NCI-H82 (cell line): Measurements from ENCODE around the gene SNAI3.
A peak's percentile ranks its signal among the peaks of the same experiment; 100 is the strongest.

ENCODE experiments used
- DNase-seq: peaks from one replicate; lab custom pipeline; 2025; lab: John Stamatoyannopoulos, UW

Gene SNAI3

DNA sequence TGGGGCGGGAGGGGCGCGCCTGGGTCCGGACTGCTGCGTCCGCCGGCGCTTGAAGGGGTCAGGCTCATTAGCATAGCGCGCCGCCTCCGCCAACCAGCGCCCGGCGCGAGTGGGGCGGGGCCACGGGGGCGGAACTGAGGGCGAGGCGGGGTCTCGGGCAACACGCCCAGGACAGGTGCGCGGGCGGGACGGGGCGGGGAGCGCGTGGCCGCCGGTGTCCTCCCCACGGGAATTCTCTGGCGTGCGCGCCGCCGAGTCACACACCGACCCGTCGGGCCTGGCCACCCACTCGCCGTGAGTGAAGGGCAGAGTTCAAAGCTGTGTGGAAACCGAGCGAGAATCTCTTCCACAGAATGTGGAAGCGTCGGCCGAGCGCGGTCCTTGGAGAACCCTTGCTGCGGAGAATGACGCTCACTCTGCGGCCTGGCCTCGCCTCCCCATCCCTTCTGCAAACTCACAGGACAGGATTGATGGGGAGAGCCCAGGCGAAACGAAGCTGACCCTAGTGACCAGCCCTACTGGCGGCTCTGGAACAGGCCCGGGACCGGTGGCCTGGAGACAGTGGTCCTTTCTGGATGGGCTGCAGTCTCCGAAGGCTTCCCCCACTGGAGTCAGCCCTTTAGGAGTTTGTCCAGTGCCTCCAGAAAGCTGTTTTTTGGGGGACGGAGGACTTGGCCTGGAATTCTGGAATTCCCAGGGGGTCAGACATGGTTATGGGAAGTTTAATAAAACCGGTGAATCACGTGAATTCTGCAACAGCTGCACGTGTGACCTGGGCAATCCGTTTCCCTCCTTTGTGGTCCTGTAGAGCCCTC is at the start of gene SNAI3:
Gene SNAI3, minus strand, starts transcription at position 69 of the 815 bp plus-strand sequence. CDS start 101 bp downstream, outside the sequence.
- DNase-seq, result peak; percentile 82

DNA sequence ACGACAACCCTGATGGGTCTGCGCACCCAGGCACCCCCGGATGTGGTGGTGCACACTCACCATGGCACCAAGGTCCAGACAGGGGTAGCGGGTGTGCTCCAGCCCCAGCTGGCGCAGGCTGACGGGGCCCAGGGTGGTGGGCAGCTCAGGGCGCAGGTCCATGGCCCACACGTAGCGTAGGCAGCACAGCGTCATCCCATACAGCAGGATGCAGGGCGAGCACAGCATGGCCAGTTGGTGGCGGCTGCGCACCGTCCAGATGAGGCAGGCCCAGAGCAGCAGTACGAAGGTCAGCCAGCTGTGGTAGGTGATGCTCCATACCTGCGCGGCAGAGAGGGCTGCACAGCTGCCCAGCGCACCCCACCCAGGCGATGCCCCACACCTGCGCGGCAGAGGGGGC is 49.8 kb upstream of the SNAI3 start:
- no peak for DNase-seq

DNA sequence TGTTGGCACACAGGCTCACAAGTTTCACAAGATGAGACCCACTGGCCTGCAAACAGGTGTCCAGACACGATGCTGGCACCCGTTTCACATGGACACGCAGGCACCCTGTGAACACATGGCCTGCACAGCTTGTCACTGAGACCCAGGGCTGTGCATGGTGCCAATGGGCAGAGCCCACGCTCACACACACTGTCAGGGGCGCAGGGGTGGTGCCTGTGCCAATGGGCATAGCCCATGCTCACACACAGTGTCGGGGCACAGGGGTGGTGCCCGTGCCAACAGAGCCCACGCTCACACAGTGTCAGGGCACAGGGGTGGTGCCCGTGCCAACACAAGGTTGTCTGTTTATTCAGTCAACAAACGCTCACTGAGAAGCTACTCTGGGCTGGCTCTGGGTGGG is 49.3 kb upstream of the SNAI3 start:
- no peak for DNase-seq

DNA sequence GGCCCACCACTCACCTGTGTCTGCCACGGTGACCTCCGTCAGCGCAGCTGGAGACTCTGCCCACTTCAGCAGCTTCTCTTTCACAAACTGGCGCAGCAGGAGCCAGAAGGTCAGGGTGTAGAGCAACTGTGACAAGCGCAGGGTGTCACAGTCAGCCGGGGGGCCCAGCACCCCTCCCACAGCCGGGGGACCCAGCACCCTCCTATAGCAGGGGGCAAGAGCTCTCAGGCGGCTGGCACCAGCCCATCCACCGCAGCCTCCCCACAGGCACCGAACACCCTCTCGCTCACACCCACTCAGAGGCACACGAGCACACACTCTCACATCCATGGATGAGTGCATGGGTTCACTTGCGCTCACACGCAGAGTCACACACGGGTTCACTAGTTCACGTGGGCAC is 48.8 kb upstream of the SNAI3 start:
- no peak for DNase-seq

DNA sequence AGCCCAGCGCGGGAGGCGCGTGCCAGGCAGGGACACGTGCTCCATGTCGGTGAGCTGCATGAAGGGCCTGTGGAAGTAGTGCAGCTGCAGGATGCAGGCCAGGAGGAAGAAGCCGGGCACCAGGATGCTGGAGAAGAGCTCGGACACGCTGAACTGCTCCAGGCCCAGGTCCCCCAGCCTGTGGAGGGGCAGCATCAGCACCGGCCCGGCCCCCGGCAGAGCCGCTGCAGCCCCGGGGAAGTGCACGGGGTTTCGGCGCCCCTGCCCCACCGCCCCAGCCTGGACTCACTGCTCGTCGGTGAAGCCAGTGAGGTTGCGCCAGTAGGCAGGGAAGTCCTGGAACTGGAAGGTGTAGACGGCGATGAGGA is 48.0 kb upstream of the SNAI3 start:
- DNase-seq, result no peak

DNA sequence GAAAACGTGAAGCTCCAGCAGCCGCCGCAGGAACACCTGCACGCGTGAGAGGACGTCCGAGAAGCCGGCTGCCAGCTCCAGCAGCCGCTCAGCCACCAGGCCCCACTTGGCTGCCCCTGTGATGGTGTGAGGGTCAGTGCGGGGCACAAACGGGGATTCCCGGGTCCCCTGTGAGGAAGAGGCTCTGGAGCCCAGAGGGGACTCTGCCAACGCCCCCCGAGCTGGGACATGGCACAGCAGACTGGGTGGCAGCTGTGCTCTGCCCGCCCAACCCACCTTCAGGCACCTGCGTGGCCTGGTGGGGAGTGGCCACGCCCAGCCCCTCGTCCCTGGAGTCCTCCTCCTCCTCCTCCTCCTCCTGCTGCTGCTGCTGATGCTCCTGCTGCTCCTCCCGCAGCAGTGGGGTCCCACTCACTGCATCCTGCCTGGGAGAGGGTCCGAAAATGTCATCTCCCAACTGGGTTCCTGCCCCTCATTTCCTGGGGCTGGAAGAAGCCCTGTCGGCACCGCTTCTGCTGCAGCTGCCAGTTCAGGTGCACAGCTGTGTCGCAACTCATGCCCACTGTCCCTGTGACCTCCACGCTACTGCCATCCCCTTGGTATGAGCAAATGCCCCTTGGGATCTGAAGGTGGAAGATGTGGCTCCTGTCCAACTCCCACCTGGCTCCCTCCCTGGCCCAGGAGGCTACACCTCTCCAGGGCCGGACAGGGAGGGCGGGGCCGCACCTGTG is 47.5 kb upstream of the SNAI3 start:
- no peak for DNase-seq

DNA sequence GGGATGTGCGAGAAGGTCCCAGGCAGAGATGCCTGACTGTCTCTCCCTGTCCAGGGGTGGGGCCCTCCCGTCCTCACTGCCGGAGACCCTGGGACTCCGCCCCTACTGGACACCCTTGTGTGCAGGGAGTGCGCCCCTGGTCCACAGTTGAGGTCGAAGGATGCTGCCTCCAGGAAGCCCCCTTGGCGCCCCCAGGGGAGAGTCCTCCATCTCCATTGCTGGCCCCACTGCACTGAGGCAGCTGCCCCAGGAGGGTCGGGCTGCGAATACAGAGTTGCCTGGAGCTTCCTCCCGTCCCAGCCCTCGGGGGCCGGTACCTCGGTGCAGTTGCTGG is 46.6 kb upstream of the SNAI3 start:
- no peak for DNase-seq

DNA sequence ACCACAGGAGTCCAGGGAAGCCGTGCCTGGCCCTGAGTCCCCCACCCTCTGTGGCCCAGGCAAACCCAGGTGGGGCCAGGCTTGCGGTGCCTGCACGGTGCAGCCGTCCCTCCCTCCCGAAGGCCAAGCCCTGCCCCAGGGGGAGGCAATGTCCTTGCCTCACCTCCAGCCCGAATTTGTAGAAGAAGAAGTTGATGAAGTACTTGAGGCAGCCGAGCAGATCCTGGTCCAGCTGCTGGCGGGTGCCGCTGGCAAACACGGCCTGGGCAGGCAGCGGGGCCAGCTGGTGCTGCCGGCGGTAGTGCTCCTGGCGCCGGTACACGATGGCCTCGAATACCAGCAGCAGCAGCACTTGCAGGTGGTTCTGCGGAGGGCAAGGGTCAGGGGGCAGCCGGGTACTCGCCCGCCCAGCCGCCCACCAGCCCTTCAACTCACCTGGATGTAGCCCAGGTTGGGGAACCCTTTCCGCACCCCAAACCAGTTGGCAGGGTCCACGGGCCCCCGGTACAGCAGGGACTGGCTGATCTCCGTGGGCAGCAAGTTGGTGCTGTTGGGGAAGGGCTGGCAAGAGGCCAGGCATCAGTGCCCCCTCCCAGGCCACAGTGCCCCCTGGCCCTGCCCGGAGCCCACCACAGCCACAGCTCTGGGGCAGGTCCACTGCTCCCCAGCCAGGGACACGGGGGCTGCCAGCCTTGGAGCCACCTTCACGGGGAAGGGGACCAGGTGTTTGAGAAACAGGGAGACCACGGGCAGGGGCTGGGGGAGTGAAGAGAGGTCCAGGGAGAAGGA is 46.1 kb upstream of the SNAI3 start:
- no peak for DNase-seq

DNA sequence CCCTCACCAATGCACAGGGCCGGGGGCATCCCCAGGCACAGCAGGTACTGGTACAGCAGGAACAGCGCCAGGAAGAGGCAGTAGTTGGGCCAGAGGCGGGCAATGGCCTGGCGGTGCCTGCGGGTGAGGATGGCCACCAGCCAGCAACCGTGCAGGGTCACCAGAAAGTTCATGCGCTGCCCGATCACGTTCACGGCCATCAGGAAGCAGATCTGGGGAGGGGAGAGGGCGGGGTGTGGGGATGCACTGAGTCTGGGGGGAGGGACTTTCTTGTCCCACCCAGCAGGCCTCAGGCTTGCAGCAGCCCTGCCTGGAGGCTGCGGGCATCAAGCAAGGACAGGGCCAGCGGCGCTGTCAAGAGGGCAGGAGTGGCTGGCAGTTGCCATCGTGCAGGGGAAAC is 45.4 kb upstream of the SNAI3 start:
- peak; percentile 16 for DNase-seq

DNA sequence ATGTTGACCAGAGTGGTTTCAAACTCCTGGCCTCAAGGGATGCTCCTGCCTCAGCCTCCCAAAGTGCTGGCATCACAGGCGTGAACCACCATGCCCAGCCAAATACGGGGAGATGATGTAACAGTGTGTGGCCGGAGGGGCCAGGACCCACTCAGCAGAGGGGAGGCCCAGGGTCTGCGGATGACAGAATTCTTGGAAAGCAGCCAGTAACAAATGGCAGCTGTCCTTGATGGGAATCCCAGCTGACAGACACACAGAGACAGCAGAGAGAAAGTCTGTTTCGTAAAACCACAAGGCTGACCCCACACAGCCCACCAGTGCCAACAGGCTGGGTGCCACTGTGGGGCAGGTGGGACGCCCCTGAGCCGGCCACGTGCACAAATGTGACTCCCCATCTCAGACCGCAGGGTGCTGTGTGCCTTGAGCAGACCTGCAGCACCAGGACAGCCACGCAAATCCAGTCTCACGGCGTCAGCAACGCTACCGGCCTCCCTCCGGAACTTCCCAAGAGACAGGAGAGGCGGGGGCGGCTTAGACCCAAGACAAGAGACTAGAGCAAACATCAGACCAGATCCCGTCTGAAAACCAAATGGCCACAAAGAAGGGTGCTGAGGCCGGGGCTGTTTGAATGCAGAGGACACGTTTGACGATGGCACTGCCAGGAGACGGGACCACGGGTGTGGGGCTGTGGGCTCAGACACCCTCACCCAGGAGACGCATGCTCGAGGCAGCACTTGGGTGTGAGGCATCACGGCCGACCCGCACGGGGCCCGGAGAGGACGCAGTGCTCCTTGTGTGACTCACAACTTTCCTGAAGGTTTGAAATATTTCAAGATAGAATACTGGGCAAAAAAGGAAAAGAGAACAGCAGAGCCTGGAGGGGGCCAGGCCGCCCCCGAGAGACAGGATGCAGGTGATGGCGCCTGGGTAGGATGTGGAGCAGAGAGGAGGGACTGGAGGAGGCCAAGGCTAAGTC is 44.6 kb upstream of the SNAI3 start:
- no peak for DNase-seq

DNA sequence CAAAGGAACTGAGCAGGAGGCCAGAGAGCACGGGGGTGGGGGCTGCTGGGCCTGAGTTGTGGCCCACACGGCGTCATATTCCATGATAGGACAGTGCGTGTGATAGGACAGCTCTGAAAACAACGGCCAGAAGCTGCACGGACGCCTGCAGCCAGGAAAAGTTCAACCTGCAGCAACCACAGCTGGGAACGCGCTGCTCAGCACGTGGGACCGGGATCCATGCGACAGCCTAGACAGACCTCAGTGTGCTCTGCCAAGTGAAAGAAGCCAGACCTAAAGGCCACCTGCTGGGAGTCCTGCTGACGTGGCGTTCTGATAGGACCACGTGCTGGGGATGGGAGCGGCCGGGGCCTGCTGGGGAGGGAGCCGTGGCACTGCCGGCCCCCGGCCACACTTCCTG is 41.6 kb upstream of the SNAI3 start:
- DNase-seq, result no peak

DNA sequence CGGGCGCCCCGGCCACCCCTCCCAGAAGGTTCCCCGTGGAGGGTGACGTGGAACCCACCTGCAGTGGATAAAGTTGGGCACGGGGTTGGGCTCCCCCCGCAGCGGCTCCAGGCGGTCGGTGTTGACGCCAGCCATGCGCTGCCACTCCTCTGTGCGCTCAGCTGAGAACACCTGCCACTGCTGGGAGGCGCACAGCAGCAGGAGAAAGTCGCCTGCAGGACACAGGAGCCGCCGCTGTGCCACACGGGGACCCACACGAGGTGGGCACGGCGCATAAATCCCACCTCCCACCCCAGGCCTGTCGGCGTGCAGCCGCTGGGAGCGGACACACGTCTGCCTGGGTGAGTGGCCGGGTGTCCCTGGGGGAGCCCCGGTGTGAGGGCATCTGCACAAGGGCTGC is 40.7 kb upstream of the SNAI3 start:
- no peak for DNase-seq

DNA sequence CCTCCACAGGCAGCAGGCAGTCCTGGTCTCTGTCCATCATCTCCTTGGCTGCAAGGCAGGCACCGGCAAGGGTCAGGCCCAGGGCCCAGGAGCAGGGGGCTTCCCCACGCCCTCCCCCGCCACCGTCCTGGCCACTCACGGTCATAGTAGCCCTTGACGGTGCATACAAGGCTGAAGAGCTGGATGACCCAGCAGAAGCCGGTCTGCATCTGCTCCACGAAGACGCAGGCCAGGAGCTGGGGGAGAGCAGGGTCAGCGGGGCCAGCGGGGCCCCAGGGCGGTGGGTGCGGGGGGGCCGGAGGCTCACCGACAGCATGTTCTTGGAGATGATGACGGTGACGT is 40.1 kb upstream of the SNAI3 start:
- DNase-seq, result no peak

DNA sequence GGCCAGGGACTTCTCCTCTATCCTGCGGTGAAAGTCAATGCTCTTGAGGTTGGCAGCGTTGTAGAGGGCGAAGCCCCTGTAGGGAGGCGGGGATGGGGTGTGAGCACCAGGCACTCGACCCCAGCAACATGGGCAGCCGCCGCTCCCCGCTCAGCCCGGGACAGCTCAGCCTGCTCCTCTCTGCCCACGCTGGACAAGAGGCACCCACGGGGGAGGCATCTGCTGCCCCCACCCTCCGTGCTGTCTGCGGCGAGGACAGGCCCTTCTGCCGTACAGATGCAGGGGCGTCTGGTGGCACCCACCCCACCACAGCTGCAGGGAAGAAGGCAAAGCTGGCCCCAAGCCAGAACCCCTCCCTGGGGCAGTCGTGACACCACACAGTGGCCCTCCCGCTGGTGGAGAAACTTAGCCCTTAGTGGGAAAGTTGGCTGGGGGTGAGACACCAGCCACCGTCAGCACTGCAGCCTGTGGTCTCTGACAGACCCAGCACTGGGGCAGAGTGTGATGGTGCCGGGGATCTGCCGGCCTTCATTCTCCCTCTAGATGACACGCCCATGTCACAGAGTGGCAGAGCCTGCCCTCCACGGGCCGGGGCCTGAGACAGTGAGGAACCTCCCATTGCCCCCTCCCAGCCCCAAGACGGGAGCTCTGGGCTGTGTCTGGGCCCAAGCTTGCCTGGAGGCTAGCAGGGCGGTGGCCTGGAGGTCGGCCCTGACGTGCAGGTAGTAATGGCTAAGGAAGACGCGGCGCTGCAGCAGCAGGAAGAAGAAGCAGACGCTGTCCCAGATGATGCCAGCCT is 39.5 kb upstream of the SNAI3 start:
- no peak for DNase-seq

DNA sequence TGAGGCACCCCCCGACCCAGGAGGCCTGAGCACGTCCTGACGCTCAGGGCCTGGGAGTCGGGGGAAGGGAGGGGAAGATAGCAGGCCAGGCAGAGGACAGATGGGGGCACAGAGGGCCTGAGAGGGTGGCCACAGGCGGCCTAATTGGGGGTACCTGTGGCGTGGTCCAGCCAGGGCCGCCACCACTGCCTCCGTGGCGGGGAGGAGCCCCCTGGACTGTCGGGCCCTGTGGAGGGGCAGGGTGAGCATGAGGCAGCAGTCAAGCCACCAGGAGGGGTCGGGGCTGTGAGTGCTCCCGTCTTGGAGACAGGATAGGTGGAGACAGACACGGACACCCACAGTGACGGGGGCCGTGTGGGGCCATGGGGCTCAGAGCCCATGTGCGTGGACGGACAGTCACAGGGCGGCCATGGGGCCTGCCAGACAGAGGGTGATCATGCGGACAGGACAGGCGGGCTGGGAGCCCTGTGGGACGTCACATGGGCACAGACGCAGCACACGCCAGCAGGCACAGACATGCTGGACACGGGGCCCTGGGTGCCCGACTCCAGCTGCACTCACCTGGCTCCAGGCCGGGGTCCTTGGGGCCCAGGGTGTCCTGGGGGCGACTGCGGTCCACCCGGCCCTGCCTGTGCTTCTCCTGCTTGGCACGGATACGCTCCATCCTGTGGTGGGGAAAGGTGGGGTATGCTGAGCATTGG is 38.7 kb upstream of the SNAI3 start:
- no peak for DNase-seq

DNA sequence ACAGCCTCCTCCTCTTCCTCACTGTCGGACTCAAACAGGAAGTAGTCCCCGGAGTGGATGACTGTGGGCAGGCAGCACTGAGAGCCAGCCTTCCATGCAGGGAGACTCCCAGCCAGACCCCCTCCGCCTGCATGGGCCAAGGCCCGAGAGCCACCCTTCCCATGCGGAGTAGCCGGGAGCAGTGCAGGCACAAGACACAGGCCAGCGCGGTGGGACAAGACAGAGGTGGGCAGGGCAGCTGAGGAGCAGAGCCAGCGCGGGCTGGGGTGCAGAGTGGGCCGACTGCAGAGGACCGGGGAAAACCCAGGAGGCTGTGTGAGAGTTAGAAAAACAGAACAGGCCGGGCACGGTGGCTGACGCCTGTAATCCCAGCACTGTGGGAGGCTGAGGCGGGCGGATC is 37.6 kb upstream of the SNAI3 start:
- no peak for DNase-seq

DNA sequence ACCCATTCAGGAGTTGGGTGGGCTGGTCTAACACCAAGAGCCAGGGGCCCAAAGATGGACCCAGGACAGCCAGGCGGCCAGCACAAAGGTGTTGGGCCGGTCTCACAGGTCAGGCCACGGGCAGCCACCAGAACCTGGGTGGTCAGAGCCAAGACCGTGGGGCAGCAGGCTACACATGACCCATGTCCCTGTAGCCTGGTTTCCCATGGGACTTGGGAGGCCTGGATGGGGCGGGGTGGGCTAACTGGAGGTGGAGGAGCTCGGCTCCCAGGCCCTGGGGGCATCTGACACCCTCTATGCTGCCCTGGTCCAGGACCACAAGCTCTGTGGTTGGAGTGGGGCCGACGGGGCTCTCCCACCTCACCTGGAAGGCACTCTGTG is 37.2 kb upstream of the SNAI3 start:
- no peak for DNase-seq

DNA sequence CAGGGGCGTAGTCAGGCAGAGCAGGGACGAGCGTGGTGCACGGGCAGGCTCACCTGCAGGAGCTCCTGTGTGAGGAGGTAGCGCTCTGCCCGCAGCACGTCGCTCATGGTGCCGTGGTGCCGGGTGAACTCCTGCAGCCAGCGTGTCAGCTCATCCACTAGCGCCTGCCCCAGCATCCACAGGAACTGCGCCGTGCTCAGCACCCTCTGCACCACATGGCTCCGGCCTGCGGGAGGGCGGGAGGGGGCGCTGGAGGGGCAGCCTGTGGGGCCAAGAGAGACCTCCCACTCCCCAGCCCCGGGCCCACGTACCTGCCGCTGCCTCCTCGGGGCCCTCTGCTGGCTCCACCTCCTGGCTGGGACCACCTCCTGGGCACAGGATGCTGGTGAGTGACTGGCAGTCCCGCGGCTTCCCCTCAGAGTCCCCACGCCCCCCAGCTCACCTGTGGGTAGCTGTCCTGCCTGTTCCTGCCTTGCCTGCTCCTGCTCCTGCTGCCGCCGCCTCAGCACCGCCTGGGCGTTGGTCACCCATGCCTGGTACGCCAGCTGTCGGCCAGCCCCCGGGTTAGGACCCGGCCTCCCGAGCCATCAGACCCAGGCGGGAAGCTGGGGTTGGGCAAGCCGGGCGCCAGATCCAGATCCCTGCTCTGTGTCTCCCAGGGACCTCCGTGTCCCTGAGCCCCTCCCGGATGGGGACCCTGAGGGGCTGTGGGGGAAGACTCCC is 36.6 kb upstream of the SNAI3 start:
- no peak for DNase-seq

DNA sequence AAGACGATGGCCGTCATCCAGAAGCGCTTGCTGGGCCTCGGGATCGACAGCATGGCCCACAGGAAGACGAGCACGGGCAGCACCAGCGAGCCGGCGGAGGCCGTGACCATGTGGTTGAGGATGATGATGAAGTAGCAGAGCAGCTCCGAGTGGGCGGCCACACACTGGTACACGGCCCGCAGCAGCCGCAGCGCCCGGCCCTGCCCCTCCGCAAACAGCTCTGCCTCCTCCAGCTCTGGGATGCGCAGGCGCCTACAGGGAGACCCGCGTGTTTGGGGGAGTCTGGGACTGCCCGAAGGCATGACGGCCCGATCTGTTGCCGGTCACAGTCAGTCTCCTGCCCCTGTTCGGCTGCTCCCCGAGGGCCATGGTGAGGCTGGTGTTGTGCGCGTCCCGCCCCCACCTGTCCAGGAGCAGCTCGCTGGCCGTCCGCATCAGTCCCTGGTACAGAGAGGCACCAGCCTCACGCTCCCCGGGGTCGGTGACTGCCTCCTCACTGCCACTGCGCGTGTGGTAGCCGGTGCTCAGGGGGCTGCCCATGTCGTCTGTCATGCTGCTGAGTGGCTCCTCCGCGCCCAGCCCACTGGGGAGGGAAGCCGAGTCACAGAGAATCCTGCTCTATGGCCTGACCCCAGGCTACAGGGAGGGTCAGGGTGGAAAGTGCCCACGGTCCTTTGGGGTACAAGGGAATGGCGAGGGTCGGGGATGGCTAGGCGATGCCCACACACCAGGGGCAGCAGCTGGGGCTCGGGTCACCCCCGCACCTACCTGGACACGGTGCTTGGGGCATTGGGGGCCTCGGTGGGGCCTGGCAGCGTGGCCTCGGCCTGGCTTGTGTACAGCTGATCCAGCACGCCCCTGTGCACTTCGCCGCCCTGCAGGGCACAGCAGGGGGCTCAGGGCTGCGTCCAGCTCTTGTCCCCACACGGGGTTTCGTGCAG is 35.8 kb upstream of the SNAI3 start:
- DNase-seq, result no peak
